T-helper 1 cell treated with Interleukin-12 subunit alpha and Interleukin-12 subunit beta and Interleukin-4 antibody, amounts not matched to agents 30 ng/mL and 1 ng/mL, for 36 hours (primary cell): ENCODE measurements around the gene RHNO1. TPM values are rescaled to one million over a fixed set of nuclear protein-coding genes. Genes with fewer than 3 reads are reported as not detected.

ENCODE experiments used
- intact Hi-C: fragments of 100-400 bp; cut with micrococcal nuclease; formaldehyde crosslinking; loops from one replicate; pipeline ENCODE4 v1.15.1; 2024
- total RNA-seq: library from RNA; stranded (reverse); gene quantifications from 2 replicates; pipeline ENCODE4 v1.2.3, GENCODE V29; 2022

RHNO1 gene, protein sequence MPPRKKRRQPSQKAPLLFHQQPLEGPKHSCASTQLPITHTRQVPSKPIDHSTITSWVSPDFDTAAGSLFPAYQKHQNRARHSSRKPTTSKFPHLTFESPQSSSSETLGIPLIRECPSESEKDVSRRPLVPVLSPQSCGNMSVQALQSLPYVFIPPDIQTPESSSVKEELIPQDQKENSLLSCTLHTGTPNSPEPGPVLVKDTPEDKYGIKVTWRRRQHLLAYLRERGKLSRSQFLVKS
- 43.4 and 49.5 TPM in 2 replicates for total RNA-seq

DNA sequence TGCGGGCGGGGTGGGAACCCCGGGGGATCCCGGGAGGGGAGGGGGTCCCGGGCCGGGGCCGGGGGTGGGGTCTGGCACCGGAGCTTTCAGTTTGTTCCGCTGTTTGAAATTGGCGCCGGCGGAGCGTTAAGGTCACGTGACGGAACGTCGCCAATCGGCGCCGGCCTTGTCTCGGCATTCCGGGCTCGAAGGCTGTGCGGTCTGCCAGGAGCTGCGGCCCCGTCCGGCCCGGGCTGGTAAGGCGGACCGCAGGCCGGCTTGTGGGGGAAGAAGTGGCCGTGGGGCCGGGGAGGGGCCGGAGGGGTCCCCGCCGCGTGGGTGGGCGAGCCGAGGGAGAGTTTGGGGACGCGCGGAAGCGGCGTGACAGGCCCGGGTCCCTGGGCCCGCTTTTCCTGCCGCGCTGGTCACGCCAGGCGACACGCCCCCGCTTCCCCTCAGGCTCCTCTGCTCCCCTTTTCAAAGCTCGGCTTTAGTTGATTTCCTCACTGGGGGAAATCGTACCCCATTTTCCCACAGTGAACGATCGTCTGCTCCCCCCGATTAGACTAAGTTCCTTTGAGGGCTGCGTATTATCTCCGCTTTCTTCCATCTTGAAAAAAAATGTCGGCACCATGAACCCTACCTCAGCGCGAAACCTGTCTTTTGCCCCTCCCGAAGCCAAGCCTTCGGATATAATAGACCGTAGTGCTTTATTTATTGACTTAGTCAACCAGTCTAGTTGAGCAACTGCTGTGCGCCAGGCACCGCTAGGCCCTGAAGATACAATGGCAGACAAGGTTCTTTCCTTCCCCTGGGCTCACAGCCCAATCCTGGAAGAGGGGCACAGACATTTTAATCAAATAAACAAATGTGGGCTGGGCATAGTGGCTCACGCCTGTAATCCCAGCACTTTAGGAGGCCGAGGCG is at the start of gene RHNO1, which contains the start of gene FOXM1:
Gene RHNO1, plus strand, starts transcription at position 177 of the 906 bp plus-strand sequence. CDS start 8,144 bp downstream, outside the sequence.
Gene FOXM1, minus strand, starts transcription at position 128 of the 906 bp plus-strand sequence. CDS start 2,696 bp downstream, outside the sequence.
- intact Hi-C loops = loop anchor here (1.0 to 2.0 kb wide), 5 partner anchors 9 to 186 kb away; partner anchors contain the start of genes FKBP4 and TULP3

DNA sequence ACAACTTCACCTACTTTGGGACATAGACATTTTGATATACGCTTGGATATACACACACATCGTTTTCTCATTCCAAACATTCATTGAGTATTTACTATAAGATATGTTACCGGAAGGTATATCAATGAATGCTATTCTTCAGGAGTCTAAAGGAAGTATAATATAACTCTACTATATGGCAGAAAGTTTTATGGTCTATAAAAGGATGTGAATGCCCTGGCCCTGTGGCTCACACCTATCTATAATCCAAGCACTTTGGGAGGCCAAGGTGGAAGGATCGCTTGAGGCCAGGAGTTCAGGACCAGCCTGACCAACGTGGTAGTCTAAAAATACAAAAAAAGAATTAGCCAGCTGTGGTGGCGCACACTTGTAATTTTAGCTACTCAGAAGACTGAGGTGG is 47.7 kb upstream of the RHNO1 start:
- intact Hi-C loops = no loop called here

DNA sequence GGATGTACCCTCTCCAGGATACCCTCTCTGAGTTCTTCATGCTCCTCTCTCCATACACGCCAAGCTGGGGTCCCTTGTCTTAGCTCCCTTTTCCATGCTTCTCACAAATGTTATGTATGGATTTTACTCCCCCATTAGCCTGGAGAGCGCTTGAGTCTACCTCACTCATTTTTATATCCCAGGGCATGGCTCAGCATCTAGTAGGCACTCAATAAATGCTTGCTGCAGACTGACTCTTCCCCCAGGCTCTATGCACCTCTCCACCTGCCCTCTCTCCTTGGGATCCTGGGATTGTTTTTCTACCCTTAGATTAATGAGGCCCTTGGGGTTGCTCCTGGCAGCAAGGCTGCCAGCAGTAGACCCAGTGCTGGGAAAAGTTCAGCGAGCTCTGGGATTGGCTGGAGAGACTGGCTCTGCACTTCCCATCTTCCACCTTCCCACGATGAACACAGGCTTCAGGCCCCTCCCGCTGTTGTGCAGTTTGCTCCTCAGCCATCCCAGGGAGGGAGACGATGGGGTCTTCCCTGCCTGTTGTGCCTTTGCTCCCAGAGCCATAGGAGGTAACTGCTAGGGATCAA is 44.4 kb upstream of the RHNO1 start:
- intact Hi-C loops = no loop called here

DNA sequence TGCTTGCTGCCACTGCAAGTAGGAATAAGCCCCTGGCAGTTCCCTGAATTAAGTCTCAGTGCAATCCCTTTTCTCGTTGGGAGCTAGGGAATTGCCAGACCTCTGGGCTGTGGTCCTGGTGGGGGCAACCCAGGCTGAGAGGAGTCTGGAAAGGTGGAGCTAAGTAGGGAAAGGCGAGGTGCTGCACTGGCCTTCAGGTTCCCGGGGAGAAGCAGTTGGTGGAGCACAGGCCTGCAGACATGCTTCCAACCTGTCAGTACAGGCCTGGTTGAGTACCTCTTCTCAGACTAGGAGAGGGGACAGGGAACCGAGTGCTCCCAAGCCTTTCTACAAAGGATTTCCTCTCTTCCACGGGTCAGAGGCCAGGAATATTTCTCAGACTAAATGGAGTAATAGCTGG is 43.7 kb upstream of the RHNO1 start:
- intact Hi-C loops = no loop called here

DNA sequence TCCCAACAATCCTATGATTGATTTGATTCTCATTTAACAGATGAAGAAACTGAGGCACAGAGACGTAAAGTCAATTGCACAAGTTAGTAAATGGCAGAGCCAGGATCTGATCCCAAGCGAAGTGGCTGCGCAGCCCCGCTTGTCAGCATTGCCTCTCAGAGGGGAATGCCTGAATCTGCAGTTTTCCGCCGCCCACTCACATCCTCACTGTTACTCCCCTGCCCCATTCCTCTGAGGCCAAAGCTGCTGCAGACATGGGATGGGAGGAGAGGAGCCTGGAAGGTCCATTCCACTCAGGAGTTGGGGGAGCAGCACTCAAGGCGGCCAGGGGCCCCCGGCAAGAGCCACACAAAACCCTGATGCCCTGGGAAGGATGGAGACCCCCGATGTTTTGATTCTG is 43.2 kb upstream of the RHNO1 start:
- intact Hi-C loops = no loop called here

DNA sequence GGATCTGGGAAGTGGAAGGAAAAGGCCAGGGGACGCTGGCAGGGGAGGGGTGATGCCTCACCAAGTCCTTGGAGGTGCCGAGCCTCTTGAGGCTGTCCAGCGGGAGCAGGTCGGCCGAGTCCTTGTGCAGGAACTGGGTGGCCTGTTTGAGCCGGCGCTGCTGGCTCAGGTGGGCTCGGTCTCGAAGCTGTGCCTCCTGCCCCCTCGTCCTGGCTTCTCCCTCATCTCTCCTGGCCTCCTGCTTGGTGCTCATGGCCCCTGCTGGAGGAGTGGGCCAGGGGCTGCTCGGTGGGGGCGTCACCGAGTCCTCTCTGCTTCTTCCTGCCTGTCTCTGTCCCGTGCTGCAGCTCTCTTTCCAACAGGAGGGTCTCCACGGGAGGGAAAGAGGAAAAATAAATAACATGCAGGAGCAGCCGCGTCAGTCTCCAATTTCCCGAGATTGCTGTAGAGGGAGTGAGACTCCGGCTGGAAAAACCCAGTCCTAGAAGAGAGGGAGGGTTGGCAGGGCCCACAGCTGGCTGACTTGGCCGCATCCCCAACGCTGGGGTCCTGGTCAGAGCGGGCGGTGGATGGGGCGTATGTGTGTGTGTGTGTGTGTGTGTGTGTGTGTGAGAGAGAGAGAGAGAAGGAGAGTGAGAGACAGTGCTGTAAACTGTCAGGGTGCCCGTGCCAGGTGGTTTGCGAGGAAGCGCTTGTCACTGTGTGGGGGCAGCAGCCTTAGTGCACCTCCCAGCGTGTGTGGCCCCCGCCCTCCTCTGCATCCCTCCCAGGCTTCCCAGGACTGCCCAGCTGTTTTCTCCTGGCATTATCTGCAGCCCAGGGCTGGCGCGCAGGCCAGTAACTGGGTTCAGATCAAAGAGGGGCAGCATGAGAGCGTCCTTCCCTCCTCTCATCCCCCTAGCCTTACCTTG is 42.2 kb upstream of the RHNO1 start, which contains the start of gene NRIP2:
Gene NRIP2, minus strand, starts transcription at position 455 of the 911 bp plus-strand sequence. Its CDS starts 52 bp downstream, at position 403.
- intact Hi-C loops = no loop called here

DNA sequence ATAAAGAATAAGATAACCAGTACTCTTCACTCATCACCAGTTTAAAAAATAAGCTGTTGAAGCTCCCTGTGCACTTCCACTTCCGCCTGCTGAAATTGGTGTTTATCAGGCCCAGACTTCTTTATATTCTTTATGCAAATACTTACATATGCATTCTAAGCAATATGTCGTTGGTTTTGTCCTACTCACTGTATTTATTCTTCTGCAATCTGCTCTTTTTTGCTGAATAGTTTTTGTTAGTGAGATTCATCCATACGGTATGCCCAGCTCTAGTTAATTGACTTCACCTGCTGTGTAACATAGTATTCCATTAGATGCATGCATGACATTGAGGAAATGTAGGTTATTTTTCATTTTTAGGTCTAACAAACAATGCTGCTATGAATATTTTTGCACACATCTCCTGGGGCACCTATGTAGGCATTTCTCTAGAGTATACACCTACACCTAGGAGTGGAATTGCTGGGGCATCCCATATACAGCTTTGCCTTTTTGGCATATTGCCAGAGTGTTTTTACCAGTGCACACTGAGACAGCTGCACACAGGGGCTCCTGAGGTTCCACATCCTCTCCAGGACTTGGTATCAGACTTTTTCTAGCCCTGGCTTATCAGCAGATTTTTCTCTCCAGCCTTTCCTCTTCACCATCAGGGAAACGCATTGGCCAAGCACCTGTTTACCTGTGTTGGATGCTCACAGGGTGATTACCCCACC is 41.2 kb upstream of the RHNO1 start:
- intact Hi-C loops = no loop called here

DNA sequence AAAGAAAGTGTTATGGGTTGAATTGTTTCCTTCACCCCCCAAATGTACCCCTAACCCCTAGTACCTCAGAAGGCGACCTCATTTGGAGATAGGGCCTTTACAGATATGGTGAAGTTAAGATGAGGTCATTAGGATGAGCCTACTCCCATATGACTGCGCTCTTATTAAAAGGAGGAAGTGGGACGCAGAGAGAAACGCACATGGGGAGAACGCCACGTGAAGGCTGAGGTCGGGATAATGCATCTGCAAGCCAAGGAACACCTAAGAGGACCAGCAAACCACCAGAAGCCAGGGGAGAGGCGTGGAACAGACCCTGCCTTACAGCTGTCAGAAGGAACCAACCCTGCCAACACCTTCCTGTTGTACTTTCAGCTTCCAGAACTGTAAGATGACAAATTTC is 40.4 kb upstream of the RHNO1 start:
- intact Hi-C loops = no loop called here

DNA sequence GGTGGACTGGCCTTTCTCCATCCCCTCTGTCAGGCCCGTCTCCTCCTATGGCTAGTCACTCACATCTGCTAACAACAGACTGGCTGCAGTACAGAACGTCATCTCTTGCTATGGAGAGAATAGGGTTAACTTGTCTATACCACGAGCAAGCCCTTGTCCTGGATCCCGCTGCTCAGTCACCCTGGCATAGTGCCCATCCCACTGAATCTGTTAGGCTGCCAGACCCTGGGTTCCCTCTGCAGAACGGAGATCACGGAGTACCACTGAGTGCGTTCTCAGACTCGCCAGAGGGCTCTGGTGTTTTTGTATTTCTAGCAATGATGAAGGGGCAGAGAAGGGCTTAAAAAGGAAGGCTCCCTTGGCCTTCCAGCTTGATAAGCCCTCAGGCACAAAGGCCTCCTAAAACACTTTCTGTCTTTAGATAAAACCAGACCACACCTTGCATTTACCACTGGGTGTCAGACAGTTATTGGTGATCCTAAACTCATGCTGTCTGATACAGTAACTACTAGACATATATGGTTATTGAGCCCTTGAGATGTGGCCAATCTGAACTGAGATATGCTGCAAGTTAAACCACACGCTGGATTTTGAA is 35.9 kb upstream of the RHNO1 start:
- intact Hi-C loops = no loop called here

DNA sequence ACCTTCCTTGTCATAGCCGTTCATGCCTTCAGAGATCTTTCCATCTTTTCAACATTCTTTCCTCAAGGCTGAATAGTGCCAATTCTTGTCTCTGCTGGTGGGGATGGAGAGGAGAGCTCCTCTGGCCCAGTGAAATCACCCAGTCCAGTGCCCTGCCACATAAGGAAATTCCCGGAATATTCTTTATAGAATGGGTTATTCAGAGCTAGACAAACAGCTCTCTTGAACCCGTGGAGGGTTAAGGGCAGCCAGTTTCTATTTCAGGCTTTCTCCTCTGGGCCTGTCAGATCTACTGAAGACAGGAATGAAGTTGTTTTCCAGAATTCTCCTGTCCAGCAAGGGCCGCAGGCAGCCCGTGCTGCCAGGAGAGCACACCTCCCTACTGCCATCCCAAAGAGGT is 34.1 kb upstream of the RHNO1 start:
- intact Hi-C loops = no loop called here

DNA sequence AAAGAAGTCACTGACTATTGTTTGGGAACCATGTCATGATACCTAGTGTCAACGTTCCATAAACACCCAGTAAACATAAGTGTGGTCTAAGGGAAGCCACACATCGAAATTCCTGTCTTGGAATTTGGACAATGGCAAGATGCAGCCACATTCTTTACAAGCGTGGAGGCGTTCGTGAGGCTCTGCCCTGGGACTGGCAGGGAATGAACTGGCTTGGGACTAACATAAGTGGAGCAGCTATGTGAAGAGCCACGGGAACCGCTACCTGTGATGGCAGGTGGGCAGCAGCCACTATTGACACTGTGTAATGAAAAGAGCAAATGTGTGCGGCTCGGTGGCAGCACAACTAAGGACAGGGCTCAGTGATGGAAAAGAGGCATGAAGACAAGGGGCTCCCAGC is 32.2 kb upstream of the RHNO1 start:
- intact Hi-C loops = no loop called here

DNA sequence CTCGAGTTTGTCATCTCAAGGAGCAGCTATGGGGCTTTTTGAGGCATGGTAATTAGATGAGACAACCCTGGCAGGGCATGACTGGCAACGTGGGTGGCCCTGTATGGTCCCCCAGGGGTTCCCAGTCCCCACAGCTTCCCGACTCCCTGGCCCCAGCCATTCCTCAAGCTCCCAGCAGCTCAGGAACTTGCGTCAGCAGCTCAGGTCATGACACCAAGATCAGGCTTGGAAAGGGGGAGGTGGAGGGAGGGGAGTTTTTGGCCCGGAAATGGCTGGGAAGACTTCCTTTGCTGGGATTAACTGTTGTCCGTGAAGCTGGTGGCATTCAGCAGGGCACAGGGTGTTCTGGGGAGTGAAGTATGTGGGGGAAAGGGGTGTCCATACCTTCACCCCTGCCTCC is 31.7 kb upstream of the RHNO1 start:
- intact Hi-C loops = no loop called here

DNA sequence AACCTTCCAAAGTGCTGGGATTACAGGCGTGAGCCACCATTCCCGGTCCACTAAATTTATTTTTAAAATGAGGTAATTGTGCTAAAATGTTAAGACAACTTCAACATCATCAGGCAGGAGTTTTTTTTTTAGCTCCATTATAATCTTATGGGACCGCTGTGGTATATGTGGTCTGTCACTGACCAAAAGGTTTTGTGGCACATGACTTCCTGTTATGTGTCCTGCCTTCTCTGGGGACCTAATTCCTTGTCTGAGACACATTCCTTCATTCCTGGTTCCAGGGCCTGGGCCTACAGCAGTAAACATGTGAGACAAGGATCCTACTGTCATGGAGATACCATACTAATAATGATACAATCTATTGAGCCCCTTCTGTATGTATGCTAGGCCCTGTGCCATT is 25.1 kb upstream of the RHNO1 start:
- intact Hi-C loops = no loop called here

DNA sequence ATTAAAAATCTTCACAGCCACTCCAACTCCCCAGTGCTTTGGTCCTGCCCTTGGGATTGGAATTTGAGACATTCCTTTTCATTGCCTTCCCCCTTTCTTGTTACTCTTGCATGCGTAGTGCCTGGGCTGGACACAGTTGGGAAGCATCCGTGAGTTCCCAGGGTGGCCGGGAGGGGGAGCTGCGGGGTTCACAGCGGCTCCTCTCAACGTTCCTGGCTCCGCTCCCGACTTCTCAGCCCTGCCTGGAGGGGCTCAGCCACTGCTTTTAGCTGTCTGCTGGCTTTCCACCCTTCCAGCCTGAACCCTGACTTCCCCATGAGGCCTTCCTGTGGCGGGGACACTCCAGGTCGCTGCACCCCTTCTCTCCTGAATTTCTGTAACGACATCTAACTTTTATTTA is 23.4 kb upstream of the RHNO1 start:
- intact Hi-C loops = loop anchor here (1.0 kb wide), 2 partner anchors 91 to 188 kb away; no protein-coding TSS in a partner anchor

DNA sequence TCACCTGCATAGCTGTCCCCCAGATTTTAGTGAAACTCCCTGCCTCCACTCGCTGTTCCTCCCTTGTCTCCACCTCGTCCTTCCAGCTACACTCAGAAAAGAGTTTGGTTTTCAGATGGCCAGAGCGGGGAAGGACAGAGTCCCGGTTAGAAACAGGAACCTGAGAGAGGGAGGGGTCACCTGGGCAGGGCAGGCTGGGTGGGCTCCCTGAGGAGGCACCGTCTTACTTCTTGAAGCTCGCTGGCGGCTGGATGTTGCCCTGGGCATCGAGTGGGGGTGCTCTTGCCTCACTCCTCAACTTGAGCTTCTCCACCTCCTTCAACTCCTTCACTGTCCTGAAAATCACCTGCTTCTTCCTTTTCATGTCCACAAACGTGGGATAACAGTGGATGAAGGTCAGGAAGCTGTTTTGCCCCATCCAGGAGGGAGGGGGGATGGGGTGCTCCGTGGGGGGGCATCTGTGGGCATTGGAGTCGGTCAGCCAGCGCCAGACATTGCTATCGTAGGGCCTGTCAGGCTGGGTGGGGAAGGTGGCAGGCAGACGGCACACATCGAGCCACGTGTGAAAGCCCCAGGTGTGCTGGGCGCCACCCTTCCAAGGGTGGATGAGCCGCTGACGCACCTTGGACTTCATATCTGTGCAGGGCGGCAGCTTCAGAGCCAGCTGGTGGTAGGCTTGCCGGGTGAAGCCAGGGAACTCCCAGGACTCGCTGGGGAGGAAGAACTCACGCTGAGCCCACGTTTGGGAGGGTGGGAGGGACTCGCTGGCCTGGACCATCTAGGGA is 22.2 kb upstream of the RHNO1 start:
- intact Hi-C loops = no loop called here

DNA sequence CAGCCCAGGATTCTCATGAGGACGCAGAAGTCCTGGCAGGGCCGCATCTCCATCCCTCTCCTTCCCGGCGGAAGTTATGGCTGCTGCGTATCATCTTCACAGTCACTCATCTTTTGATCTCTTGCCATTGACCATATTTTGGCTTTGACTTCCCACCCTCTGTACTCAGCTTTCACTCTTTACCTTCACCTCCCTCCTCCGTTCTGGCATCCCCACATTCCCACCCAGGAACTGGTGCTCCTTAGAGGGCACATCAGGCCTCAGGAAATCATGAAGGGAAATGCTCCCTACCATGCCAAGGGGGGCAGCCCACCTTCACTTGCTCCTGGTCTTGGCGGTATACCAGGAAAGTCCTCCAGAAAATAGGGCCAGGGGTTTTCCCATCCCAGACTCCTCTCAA is 21.5 kb upstream of the RHNO1 start:
- intact Hi-C loops = no loop called here

DNA sequence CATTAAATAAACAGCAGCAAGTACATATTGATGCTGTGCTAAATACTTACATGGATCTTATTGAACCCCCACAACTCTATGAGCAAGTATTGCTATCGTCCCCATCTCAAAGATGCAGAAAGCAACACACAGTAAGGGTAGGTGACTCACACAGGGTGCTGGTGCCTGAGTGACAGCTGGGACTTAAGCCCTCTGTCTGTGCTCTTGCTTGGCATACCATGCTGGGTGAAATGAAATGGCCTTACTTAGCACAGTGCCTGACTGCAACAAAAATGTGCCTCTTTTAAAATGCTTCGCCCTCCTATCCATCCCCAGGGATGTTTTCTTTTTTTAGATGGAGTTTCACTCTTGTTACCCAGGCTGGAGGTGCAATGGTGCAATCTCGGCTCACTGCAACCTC is 21.0 kb upstream of the RHNO1 start:
- intact Hi-C loops = no loop called here

DNA sequence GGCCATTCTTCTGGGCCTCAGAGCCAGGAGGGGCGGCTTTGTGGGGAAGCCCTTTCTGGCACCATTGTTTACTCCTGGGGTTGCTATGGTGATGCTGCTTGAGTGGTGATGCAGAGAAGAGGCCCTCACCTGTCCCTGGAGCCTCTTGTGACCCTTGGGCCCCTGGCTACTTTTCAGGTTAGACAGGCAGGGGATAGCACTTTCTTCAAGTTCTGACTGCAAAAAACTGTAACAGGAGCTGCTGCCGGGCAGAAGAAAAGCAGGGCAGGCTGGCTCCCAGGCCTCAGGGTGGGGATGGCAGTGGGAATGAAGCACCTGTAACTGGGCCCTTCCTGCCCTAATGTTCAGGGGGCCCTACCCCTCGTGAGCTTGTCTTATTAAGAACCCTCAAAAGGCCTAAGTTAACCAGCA is 20.0 kb upstream of the RHNO1 start, which contains the start of gene TEX52:
Gene TEX52, minus strand, starts transcription at position 19 of the 411 bp plus-strand sequence. Its CDS starts 13 bp downstream, at position 6.
- intact Hi-C loops = no loop called here

DNA sequence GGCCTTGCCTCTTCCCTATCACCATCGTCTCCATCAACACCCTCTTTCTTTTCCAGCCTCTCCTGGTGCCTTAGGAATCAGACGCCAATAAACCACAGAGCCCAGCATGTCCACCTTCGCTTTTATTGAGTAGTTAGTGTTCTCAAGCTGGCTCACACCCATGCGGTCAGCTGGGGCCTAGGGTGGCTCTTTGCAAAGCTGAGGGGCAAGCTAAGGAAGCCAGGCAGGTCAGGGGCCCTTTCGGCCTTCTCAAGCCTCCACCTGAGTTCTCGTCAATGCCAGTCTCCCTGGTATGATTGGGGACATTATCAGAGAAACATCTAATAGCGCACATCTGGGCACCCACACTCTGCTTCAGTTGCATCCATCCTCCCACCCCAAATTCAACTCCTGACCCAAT is 19.4 kb upstream of the RHNO1 start:
- intact Hi-C loops = no loop called here
